ELF-1 (cell line): Measurements from ENCODE around the gene CD101.

ENCODE experiments used
- DNase-seq: peaks from one replicate; pipeline ENCODE4 v3.0.0-alpha.2; 2016; ENCODE audit warnings: low read depth, low spot score

The CD101 gene

DNA sequence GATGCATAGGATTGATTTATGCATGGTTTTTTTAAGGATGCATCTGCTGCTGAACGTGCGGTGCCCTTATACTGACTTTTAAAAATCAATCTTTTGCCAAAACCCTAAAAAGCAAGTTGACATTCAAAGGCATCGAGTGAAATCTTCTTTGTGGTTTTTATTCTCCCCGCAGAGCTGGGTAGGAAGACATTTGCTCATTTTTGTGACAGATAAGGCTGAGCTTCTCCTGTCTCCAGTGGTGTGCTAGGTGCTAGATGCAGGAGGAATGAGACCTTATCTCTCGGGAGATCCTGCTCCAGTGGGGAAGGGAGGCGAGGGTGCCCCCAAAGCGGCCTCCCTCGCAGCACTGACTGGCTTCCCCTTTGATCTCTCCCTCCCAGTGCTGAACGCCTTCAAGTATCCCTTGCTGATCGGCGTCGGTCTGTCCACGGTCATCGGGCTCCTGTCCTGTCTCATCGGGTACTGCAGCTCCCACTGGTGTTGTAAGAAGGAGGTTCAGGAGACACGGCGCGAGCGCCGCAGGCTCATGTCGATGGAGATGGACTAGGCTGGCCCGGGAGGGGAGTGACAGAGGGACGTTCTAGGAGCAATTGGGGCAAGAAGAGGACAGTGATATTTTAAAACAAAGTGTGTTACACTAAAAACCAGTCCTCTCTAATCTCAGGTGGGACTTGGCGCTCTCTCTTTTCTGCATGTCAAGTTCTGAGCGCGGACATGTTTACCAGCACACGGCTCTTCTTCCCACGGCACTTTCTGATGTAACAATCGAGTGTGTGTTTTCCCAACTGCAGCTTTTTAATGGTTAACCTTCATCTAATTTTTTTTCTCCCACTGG lies 14.9 kb upstream of the CD101 start:
- DNase-seq = peak; percentile 12

DNA sequence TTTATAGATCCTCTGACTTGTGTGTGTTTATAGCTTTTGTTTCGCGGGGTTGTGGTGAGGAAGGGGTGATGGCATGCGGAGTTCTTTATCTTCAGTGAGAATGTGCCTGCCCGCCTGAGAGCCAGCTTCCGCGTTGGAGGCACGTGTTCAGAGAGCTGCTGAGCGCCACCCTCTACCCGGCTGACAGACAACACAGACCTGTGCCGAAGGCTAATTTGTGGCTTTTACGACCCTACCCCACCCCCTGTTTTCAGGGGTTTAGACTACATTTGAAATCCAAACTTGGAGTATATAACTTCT lies 14.4 kb upstream of the CD101 start:
- no peak for DNase-seq

DNA sequence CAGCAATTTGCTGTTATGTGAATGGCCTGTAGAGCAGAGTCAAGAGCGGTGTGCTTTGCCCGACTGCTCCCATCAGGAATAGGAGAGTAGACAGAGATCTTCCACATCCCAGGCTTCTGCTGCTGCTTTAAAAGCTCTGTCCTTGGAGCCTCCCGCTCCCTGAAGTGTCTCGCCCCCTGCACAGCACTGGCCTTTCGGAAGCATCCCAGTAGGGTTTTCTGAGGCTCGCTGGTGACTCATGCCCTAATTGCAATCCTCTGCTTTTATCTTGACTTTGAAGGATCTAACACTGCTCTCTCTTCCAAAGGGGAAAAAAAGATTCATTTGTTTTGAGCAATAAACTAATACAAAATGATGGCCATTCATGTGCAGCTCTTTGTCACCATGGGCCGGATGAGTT lies 13.3 kb upstream of the CD101 start:
- peak; percentile 18 for DNase-seq

GRCh38 chr1:116988908-116989307 lies 12.7 kb upstream of the CD101 start:
- no peak for DNase-seq

DNA sequence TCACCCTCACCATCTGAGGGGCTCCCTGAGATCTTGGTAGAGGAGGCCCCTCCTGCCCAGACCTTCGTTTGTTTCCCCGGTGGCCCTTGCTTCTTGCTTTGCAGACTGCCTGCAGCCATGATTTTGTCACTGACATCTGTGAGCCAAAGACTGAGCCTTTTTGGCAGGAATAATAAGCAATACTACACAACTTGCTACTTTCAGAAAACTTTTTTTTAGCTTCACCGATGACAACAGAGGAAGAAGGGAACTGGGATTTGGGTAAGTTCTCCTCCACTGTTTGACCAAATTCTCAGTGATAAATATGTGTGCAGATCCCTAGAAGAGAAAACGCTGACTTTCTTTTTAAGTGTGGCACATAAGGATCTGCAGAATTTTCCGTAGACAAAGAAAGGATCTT lies 11.7 kb upstream of the CD101 start:
- DNase-seq = no peak

- DNase-seq = no peak
Observed at GRCh38 chr1:116990612-116991151, 10.9 kb upstream of the CD101 start.

DNA sequence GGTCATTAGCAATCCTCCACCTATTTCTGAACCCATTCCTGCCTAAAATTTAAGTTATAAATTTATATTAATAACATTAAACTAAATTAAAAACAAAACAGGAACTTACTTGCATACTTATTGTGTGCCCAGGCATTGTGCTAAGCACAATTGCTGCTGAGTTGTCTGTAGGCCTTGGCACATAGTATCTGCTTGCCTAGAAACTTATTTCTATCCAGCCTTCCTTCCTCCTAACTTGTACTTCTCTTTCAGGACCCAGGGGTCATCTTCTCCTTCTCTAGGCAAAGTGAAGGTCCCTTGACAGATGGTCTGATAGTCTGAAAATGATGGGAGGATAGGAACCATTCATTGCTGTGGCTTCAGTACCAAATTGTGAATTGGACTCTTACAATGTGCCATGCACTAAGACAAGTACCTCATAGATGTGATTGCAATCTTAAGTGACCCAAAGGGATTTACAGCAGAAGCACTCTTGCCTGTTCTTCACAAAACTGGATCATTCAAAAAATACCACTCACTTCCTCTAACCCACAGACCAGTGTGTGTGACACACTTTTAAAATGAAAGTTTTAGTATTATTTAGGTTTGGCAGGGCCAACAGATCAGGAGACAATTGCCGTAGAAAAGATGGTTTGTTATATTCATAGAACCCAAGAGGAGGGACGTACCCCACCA lies 10.3 kb upstream of the CD101 start:
- no peak for DNase-seq

DNA sequence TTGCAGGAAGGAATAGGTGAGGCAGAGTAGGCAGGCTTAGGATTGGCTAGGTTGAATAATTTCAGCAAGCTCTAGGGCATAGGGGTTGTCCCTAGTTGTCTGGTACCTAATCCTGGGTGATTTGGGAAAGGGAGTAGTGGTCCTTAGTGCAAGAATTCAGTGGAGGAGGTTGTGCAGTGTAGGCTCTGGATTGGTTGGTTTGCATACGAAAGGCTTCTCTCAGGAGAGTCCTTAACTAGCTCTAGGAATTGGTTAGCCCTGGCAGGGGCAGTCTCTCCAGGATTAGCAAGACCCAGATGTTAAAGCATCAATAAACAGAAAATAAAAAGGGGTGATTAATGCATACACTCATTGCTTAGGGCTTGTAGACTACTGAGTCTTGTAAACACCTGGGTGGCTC lies 9.6 kb upstream of the CD101 start:
- DNase-seq = no peak

DNA sequence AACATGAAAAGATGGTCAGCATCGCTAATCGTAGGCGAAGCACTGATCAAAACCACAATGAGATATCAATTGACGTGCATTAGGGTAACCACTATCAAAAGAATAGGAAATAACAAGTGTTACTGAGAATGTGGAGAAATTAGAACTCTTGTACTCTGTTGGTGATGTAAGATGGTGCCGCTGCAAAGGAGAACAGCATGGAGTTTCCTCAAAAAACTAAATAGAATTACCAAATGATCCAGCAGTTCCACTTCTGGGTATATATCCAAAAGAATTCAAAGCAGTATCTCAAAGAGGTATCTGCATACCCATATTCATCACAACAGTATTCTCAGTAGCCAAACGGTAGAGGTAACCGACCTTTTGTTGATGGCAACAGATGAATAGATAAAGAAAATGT lies 8.3 kb upstream of the CD101 start:
- no peak for DNase-seq

- DNase-seq = no peak
Observed at GRCh38 chr1:116994411-116994810, 7.1 kb upstream of the CD101 start.

DNA sequence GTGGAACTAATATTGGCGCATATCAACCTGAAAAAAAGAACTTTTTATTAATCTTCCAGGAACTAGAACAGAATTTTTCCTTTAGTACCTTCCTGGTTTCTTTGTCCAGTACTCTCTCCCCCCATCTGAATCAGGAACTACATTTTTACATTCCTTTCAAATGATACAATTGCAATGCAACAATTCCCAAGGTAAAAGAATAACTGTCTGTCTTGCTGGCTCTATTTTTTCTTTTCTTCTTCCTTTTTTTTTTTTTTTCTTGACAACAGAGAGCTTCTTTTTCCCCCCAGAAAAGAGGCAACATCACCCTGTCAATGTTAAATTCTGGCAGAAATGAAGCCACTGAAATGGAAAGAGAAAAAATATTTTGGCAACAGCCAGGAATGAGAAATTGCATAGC lies 4.5 kb upstream of the CD101 start:
- DNase-seq = no peak

DNA sequence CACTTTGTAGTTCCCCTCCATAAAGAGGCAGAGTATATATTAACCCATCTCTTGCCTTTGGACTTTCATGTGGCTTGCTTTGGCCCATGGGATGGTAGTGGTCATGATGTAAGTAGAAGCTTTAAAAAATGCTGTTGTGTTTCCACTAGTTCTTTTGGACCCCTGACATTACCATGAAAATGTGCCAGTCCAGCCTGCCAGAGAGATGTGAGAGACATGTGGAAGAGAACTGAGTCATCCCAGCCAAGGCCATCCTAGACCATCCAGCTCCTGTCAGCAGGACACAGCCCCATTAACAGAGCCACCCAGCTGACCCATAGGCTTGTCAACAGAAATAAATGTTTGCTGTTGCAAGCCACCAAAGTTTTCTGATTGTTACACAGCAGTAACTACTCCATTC lies 3.9 kb upstream of the CD101 start:
- DNase-seq = no peak

- no peak for DNase-seq
Observed at GRCh38 chr1:116999596-116999995, 2.0 kb upstream of the CD101 start.

DNA sequence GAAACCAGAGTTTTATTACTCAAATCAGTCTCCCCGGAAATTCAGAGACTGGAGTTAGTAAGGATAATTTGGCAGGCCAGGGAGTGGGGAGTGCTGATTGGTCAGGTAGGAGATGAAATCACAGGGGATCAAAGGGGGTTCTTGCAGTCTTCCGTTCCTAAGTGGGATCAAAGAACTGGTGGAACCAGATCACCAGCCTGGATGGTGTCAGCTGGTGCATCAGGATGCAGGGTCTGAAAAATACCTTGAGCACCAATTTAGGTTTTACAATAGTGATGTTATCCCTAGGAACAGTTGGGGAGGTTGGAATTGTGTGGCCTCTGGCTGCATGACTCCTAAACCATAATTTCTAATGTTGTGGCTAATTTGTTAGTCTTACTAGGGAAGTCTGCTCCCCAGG lies 1.4 kb upstream of the CD101 start:
- DNase-seq = peak; percentile 58

DNA sequence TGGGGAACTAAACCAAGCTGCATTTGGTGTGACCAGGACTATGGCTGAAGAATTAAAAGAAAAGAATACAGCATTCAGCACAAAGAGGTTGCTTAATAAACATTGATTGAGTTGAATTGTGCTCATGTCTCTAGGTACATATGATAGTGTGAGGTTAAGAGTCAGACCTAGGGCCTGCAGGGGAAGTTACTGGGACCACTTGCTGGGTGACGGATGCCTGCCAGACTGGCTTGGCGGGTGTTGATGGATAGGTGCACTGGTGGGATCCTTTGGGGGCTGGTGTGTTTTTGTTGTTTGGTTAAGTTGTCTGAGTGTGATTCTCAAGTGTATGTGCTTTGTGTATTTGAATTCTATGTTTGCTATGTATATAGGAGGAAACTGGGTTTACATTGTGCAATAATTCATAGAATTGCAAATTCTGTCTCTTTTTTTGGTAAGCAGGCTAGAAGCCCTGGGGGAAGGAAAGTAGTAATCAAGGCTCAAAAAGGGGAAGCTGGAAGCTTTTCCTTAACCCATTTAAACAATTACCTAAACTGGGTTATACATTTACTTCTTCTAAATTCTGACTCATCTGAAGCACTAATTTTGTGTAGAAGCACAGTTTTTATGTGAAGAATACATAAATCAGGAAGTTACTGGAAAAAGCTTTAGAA lies 1.8 kb downstream of the CD101 start:
- DNase-seq = peak; percentile 82

- no peak for DNase-seq
Observed at GRCh38 chr1:117007719-117008013, 6.1 kb downstream of the CD101 start.

- no peak for DNase-seq
Observed at GRCh38 chr1:117008656-117009055, 7.1 kb downstream of the CD101 start.

DNA sequence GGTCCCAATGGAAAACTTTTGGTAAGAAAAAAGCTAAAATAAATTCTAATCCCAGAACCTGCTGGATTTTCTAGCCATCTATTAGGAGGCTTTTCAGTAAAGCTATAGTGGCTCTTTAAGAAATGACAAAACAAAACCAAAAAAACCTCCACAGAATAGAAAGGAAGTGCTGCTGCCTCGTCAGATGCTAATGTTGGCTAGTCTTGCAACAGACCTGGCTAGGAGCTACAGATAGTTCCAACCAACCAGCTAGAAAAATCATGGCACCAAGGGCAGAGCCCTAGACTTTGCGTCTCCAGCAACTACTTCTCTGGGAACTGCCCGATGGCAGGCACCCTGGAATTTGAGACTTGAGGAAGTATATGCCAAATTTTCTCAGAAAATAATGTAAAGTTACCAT lies 7.6 kb downstream of the CD101 start:
- DNase-seq = no peak

DNA sequence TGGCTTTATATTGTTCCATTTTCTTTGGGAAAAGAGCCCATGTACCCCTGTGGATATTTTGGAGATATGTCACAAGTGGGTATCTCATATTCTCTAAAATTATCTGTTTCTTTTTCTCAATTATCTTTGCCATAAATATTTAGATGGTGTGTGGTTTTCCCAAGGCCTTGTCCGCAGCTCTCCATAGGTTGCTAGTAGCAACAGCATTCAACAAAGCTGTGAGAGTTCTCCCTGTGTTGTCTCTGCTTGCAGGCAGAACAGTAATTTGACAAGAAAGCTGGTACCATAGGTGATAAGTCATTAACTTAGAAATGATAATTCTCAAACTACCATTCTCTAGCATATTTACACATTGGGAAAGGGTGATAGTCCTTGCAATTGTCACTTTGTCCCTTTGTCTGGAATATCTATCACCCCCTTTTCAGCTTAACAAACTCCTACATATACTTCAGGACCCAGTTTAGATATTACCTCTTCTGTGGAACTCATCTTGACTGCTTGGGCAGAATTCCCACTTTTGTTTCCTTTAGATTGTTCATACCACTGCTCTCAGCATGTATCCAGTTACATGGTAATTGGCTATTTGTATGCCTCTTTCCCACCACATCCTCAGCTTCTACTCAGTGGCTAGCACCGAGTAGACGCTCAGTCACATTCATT lies 8.9 kb downstream of the CD101 start:
- no peak for DNase-seq

DNA sequence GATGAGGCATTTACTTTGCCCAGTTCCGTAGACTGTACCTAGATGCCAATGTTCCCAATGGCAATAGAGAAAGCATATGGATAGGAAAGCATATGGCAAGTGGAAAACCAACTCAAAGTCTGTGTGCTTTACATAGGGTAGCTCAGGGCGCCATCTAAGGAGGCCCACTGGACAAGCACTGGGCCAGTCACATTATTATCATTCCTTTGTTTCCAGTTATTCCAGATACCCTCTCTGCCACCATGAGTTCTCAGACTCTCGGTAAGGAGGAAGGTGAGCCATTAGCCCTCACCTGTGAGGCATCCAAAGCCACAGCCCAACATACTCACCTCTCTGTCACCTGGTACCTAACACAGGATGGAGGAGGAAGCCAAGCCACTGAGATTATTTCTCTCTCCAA lies 9.8 kb downstream of the CD101 start:
- no peak for DNase-seq

DNA sequence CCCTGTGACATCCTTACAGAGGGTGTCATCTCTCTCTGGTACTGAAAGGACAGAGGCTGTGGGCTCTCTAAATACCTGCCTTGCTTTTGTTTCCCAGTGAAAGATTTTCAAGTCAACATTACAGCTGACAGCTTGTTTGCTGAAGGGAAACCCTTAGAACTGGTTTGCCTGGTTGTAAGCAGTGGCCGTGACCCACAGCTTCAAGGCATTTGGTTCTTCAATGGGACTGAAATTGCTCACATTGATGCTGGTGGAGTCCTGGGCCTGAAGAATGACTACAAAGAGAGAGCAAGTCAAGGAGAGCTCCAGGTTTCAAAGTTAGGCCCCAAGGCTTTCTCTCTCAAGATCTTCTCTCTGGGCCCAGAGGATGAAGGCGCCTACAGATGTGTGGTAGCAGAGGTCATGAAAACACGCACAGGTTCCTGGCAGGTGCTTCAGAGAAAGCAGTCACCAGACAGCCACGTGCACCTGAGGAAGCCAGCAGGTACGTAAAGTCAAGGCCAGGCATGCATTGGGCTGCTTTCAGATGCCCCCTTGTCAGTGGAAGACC lies 11.8 kb downstream of the CD101 start:
- DNase-seq = peak; percentile 80

DNA sequence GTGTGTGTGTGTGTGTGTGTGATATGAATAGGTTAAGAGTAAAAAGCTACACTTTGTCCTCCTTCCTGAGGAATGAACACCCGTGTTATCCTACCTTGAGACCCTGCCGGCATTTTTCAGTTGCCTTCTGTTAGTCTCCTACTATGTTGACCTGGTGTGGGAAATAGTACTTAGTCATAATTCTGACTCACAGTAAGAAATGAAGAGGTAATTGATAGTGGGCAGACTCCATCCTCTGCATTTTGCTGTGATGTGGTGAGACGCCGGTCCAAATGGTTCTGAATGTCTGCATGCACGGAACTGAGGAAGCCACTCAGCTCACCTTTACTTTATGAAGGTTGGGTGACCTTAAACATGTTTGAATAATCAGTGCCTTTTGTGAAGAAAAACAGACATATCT lies 12.6 kb downstream of the CD101 start:
- no peak for DNase-seq
